Activated CD4-positive, alpha-beta T cell treated with anti-CD3 and anti-CD28 coated beads for 36 hours (primary cell): Measurements from ENCODE around the gene TMEM156. TPM values are rescaled to one million over a fixed set of nuclear protein-coding genes. Genes with fewer than 3 reads are reported as not detected.
A peak's percentile ranks its signal among the peaks of the same experiment; 100 is the strongest.
"Not testable (repeated sequence)": the region's sequence is repeated elsewhere in the genome, so short reads cannot be mapped to it uniquely, and the experiment has no call there.

Experiments used
- ATAC-seq: fragments of 200-7000 bp; cut with Tn5 transposase; one replicate; pipeline ENCODE4 v1.10.0; 2021; ENCODE audit warnings: mild to moderate bottlenecking, moderate library complexity
- CTCF ChIA-PET: fragments of 350-600 bp; sonication (Branson Sonifier 250); formaldehyde crosslinking; loops from one replicate; lab custom pipeline; 2021; ENCODE audit warnings: antibody characterized with exemption; lab: Charles Lee
- POLR2A ChIA-PET: fragments of 350-600 bp; sonication (Branson Sonifier 250); formaldehyde crosslinking; loops from one replicate; lab custom pipeline; 2021; ENCODE audit warnings: antibody characterized with exemption, inconsistent platforms; lab: Charles Lee
- DNase-seq: peaks from one replicate; pipeline ENCODE4 v3.0.0-alpha.2; 2020
- H3K27ac Mint-ChIP-seq: one replicate; pipeline ENCODE4 v1.8.0; 2021; ENCODE audit warnings: mixed read lengths
- H3K27me3 Mint-ChIP-seq: one replicate; pipeline ENCODE4 v1.8.0; 2021; ENCODE audit warnings: mixed read lengths
- H3K36me3 Mint-ChIP-seq: one replicate; pipeline ENCODE4 v1.8.0; 2021; ENCODE audit warnings: low read depth, mixed read lengths
- H3K4me1 Mint-ChIP-seq: one replicate; pipeline ENCODE4 v1.8.0; 2021; ENCODE audit warnings: mixed read lengths
- H3K4me3 Mint-ChIP-seq: one replicate; pipeline ENCODE4 v1.8.0; 2021; ENCODE audit warnings: mild to moderate bottlenecking, moderate library complexity, mixed read lengths
- H3K9me3 Mint-ChIP-seq: one replicate; pipeline ENCODE4 v1.8.0; 2021; ENCODE audit warnings: low read depth, mixed read lengths
- intact Hi-C, 2 experiments: fragments of 100-400 bp; cut with DNase I in 1 of 2; cut with micrococcal nuclease in 1 of 2; formaldehyde crosslinking; loops; one replicate each; pipeline versions ENCODE4 v1.14.2 to v1.15.1; 2022 to 2024; cut with DNase I, micrococcal nuclease
- total RNA-seq, 2 experiments: library from RNA; stranded (reverse); gene quantifications; one replicate each; pipeline ENCODE4 v1.2.3, GENCODE V29; 2021

Gene TMEM156
- total RNA-seq, 2 experiments from 2014 or later: 14.3 to 15.4 TPM

- peaks cover 31% of the 10 kb centered on the region for H3K4me1 Mint-ChIP-seq
- DNase-seq (no peak), ATAC-seq (no peak)
- peak overlapping the region; percentile 81 for H3K27ac Mint-ChIP-seq
- no peak overlapping the region for H3K4me3 Mint-ChIP-seq
- H3K27me3 Mint-ChIP-seq: no peaks in the 10 kb centered on the region
- ChIA-PET CTCF (interaction anchor here (1.0 to 2.8 kb wide), 4 partner anchors 28 to 81 kb away, joined by 3 to 10 read pairs (median 4); no protein-coding TSS in a partner anchor), POLR2A (interaction anchor here (0.6 to 1.1 kb wide), 2 partner anchors 9 to 415 kb away, joined by 4 to 6 read pairs; no protein-coding TSS in a partner anchor)
- no peaks in the 10 kb centered on the region for H3K9me3 Mint-ChIP-seq
- intact Hi-C loops: loop anchor here in 1 of 2 experiments (5.0 kb wide), 1 partner anchor 34 kb away; no protein-coding TSS in a partner anchor
- no peaks in the 10 kb centered on the region for H3K36me3 Mint-ChIP-seq
Measured at GRCh38 chr4:38948551-38948950, 83.7 kb downstream of the TMEM156 start.

GRCh38 chr4:38946919-38947318, 85.3 kb downstream of the TMEM156 start:
- intact Hi-C loops: loop anchor here in 1 of 2 experiments (5.0 kb wide), 1 partner anchor 35 kb away; no protein-coding TSS in a partner anchor
- no peak overlapping the region for H3K4me3 Mint-ChIP-seq
- no peaks in the 10 kb centered on the region for H3K9me3 Mint-ChIP-seq
- POLR2A ChIA-PET: no interaction called here
- H3K36me3 Mint-ChIP-seq: no peaks in the 10 kb centered on the region
- CTCF ChIA-PET: interaction anchor here (1.2 kb wide), 1 partner anchor 44 kb away, joined by 5 read pairs; no protein-coding TSS in a partner anchor
- no peak overlapping the region for H3K27ac Mint-ChIP-seq
- ATAC-seq (no peak), DNase-seq (no peak)
- H3K4me1 Mint-ChIP-seq: peaks cover 38% of the 10 kb centered on the region
- H3K27me3 Mint-ChIP-seq: no peaks in the 10 kb centered on the region

DNA sequence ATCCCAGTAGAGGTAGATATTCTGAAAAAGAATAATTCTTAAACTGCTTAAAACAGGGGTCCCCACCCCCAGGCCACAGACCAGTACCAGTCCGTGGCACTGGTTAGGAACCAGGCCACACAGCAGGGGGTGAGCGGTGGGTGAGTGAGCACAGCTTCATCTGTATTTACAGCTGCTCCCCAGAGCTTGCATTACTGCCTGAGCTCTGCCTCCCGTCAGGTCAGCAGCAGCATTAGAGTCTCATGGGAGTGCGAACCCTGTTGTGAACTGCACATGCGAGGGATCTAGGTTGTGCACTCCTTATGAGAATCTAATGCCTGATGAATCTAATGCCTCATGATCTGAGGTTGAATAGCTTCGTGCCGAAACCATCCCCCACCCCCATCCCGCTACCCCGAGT, 87.8 kb downstream of the TMEM156 start:
- DNase-seq: no peak
- POLR2A ChIA-PET: no interaction called here
- CTCF ChIA-PET: interaction anchor here (1.1 kb wide), 1 partner anchor 10 kb away, joined by 3 read pairs; no protein-coding TSS in a partner anchor
- Mint-ChIP-seq H3K4me3 (no peak overlapping the region), H3K9me3 (no peaks in the 10 kb centered on the region), H3K4me1 (peaks cover 48% of the 10 kb centered on the region), H3K27me3 (no peaks in the 10 kb centered on the region), H3K36me3 (no peaks in the 10 kb centered on the region), H3K27ac (no peak overlapping the region)
- intact Hi-C loops: loop anchor here in 1 of 2 experiments (5.0 kb wide), 1 partner anchor 88 kb away; the partner anchor contains the start of gene TMEM156
- ATAC-seq: no peak

- no peaks in the 10 kb centered on the region for H3K27me3 Mint-ChIP-seq
- H3K4me1 Mint-ChIP-seq: peaks cover 45% of the 10 kb centered on the region
- no peaks in the 10 kb centered on the region for H3K9me3 Mint-ChIP-seq
- POLR2A ChIA-PET: no interaction called here
- intact Hi-C loops: loop anchor here in 1 of 2 experiments (5.0 kb wide), 1 partner anchor 89 kb away; the partner anchor contains the start of gene TMEM156
- H3K36me3 Mint-ChIP-seq: no peaks in the 10 kb centered on the region
- CTCF ChIA-PET: interaction anchor here (1.1 to 1.4 kb wide), 2 partner anchors 12 to 13 kb away, joined by 3 to 5 read pairs; no protein-coding TSS in a partner anchor
- no peak overlapping the region for H3K4me3 Mint-ChIP-seq
- DNase-seq: no peak
- no peak for ATAC-seq
- H3K27ac Mint-ChIP-seq: no peak overlapping the region
Measured at GRCh38 chr4:38943343-38943742, 88.9 kb downstream of the TMEM156 start.

GRCh38 chr4:38941906-38942305, 90.3 kb downstream of the TMEM156 start:
- H3K36me3 Mint-ChIP-seq, H3K4me3 Mint-ChIP-seq, H3K9me3 Mint-ChIP-seq, ATAC-seq, DNase-seq, H3K27me3 Mint-ChIP-seq: not testable (repeated sequence)
- intact Hi-C loops: loop anchor here in 1 of 2 experiments (5.0 kb wide), 1 partner anchor 90 kb away; the partner anchor contains the start of gene TMEM156
- POLR2A ChIA-PET: interaction anchor here (1.4 kb wide), 1 partner anchor 45 kb away, joined by 7 read pairs; no protein-coding TSS in a partner anchor
- H3K27ac Mint-ChIP-seq: peak overlapping the region; percentile 12
- H3K4me1 Mint-ChIP-seq: peaks cover 42% of the 10 kb centered on the region
- CTCF ChIA-PET: interaction anchor here (0.6 to 1.7 kb wide), 8 partner anchors 8 to 193 kb away, joined by 3 to 8 read pairs (median 3); no protein-coding TSS in a partner anchor

DNA sequence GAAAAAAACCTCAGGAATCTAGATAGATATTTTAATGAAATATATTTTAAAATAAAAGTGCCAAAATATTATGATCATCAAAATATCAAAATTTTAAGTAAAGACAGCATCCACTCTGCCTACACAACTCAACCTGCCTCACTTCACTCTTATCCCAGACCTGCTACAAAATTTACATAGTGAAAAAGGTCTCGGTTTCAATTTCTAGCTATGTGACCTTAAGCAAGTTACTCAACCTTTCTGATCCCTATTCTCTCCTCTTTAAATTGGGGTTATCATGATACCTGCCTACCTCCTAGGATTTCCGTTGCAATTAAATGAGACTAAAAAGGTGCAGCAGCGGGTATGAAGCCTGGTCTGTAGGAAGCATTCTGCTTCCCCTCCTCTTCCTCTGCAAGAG, 91.7 kb downstream of the TMEM156 start:
- Mint-ChIP-seq H3K27ac (peak overlapping the region; percentile 5), H3K36me3 (no peaks in the 10 kb centered on the region), H3K27me3 (no peaks in the 10 kb centered on the region), H3K4me1 (peaks cover 42% of the 10 kb centered on the region), H3K4me3 (no peak overlapping the region), H3K9me3 (no peaks in the 10 kb centered on the region)
- intact Hi-C loops: loop anchor here in 1 of 2 experiments (5.0 kb wide), 1 partner anchor 92 kb away; the partner anchor contains the start of gene TMEM156
- ATAC-seq: no peak
- POLR2A ChIA-PET: interaction anchor here (0.8 to 1.4 kb wide), 4 partner anchors 9 to 51 kb away, joined by 3 to 9 read pairs (median 4); no protein-coding TSS in a partner anchor
- DNase-seq: no peak
- CTCF ChIA-PET: interaction anchor here (0.7 to 1.7 kb wide), 6 partner anchors 10 to 195 kb away, joined by 3 to 8 read pairs (median 3); no protein-coding TSS in a partner anchor

DNA sequence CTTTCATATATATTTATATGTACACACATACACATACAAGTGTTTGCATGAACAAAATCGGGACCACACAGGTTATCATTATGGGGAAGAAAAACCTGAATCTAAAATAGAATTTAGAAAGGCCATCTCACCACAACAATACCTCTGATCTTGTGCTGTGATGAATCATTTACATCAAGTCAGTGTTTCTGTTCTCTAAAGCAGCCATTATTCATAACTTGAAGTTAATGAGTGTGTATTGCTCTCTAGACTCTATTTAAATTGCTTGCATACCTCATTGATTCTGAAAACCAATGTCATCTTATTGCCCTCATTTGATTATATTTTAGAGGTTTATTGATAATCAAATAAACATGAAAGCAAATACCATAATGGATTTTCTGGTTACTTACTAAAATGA, 93.0 kb downstream of the TMEM156 start:
- no peaks in the 10 kb centered on the region for H3K36me3 Mint-ChIP-seq
- H3K9me3 Mint-ChIP-seq: no peaks in the 10 kb centered on the region
- DNase-seq (no peak), ATAC-seq (peak; percentile 94)
- intact Hi-C loops: loop anchor here in 1 of 2 experiments (1.0 to 2.0 kb wide), 4 partner anchors 19 to 105 kb away; partner anchors contain the start of gene TMEM156
- peaks cover 42% of the 10 kb centered on the region for H3K4me1 Mint-ChIP-seq
- ChIA-PET POLR2A (no interaction called here), CTCF (no interaction called here)
- no peak overlapping the region for H3K4me3 Mint-ChIP-seq
- H3K27ac Mint-ChIP-seq: peak overlapping the region; percentile 47
- H3K27me3 Mint-ChIP-seq: no peaks in the 10 kb centered on the region

DNA sequence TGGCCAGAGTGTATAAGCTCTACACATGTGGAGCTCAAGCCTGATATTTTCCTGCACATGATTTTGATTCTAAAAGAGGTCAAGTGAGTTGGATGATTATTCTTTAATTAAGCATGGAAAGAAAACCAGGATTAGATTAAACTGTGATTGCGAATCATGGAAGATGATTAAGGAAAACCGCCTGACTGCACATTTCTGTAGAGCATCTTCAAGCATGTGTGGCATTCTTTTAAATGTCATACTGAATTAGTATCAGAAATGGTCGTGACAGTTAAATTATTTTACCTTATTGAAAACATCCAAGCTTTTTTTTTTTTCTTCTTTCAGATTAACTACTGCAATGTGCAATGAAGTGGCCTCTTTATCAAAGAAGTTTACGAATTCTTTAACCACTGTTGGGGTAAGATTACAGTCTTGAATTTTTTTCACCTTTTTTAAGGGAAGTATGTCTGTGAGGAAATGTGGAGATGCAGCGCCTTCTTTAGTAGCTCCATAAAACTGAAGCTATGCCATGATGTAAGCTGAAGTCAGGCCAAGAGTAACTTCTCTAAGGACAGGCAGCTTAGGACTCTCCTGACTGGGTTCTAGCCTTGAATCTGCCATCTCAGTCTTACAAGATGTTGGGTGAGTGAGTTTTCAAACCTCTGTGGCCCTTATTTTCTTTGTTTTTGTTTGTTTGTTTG, 96.7 kb downstream of the TMEM156 start:
- H3K36me3 Mint-ChIP-seq: no peaks in the 10 kb centered on the region
- ChIA-PET POLR2A (interaction anchor here (0.7 kb wide), 1 partner anchor 858 kb away, joined by 8 read pairs; no protein-coding TSS in a partner anchor), CTCF (interaction anchor here (0.9 kb wide), 1 partner anchor 33 kb away, joined by 3 read pairs; no protein-coding TSS in a partner anchor)
- no peak overlapping the region for H3K4me3 Mint-ChIP-seq
- no peaks in the 10 kb centered on the region for H3K27me3 Mint-ChIP-seq
- intact Hi-C loops: no loop called here
- H3K27ac Mint-ChIP-seq: no peak overlapping the region
- no peak for ATAC-seq
- H3K4me1 Mint-ChIP-seq: peaks cover 21% of the 10 kb centered on the region
- H3K9me3 Mint-ChIP-seq: no peaks in the 10 kb centered on the region
- no peak for DNase-seq

- no peaks in the 10 kb centered on the region for H3K9me3 Mint-ChIP-seq
- intact Hi-C loops: no loop called here
- DNase-seq: no peak
- no peak overlapping the region for H3K4me3 Mint-ChIP-seq
- H3K27me3 Mint-ChIP-seq: no peaks in the 10 kb centered on the region
- no peak for ATAC-seq
- ChIA-PET POLR2A (no interaction called here), CTCF (interaction anchor here (0.7 to 1.6 kb wide), 3 partner anchors 16 to 37 kb away, joined by 3 to 4 read pairs (median 4); no protein-coding TSS in a partner anchor)
- H3K4me1 Mint-ChIP-seq: peaks cover 9% of the 10 kb centered on the region
- no peak overlapping the region for H3K27ac Mint-ChIP-seq
- no peaks in the 10 kb centered on the region for H3K36me3 Mint-ChIP-seq
Measured at GRCh38 chr4:38931125-38931524, 101.1 kb downstream of the TMEM156 start.

DNA sequence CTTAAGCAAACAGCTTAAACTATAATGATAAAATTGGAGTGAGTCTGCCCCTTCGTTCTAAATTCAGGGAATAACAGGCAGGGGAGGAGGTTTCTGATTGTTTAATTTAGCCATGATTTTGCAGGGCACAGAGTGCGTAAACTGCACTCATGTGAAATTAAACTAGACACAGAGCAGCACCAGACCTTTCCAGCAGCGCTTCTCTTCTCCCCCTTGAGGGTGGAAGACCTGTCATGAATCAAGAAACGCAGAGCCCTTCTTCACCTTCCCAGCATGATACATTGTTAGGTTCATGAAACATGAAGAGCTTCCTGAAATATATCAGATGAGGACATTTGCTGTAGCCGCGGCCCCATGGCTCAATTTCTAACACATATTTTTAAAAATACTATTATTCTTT, 101.5 kb downstream of the TMEM156 start:
- ATAC-seq (no peak), DNase-seq (no peak)
- H3K27me3 Mint-ChIP-seq: no peaks in the 10 kb centered on the region
- H3K9me3 Mint-ChIP-seq: no peaks in the 10 kb centered on the region
- no peaks in the 10 kb centered on the region for H3K36me3 Mint-ChIP-seq
- no peak overlapping the region for H3K4me3 Mint-ChIP-seq
- peaks cover 9% of the 10 kb centered on the region for H3K4me1 Mint-ChIP-seq
- CTCF ChIA-PET: interaction anchor here (0.7 kb wide), 1 partner anchor 16 kb away, joined by 4 read pairs; no protein-coding TSS in a partner anchor
- POLR2A ChIA-PET: no interaction called here
- no peak overlapping the region for H3K27ac Mint-ChIP-seq
- intact Hi-C loops: no loop called here

DNA sequence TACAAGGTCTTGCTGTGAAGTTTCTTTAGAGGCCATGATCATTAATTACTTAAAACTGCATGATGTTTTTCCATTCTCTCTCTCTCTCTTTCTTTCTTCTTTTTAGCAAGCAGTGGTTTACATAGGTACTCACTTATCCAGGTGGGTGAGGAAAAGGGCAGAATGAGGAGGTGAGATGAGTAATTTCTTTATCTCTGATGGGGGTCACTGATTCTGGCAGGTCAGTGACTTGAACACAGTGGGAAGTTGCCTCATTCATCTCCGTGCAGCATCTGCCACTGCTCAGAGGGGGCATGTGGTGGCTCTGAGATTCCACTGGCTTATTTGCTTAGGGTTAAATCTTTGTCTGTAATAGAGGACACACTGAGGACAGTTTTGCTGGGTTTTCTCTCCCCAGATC, 102.0 kb downstream of the TMEM156 start:
- POLR2A ChIA-PET: no interaction called here
- H3K27me3 Mint-ChIP-seq: no peaks in the 10 kb centered on the region
- no peaks in the 10 kb centered on the region for H3K9me3 Mint-ChIP-seq
- H3K4me1 Mint-ChIP-seq: peaks cover 9% of the 10 kb centered on the region
- no peak overlapping the region for H3K4me3 Mint-ChIP-seq
- H3K27ac Mint-ChIP-seq: no peak overlapping the region
- intact Hi-C loops: no loop called here
- H3K36me3 Mint-ChIP-seq: no peaks in the 10 kb centered on the region
- ATAC-seq (peak; percentile 51), DNase-seq (no peak)
- CTCF ChIA-PET: no interaction called here
